Endothelial cell of umbilical vein (primary cell): ENCODE data around the gene TPRG1L. TPM values are rescaled to one million over a fixed set of nuclear protein-coding genes. Genes with fewer than 3 reads are reported as not detected.

Experiments
- BruUV-seq: library from RNA; stranded (reverse); fragments of 400-500 nt; replicated peaks from 2 replicates; lab custom pipeline; 2021; lab: Mats Ljungman, UMichigan
- CTCF ChIA-PET: fragments of 300-600, 350-600 bp; sonication (Branson Sonifier 250); formaldehyde crosslinking; loops from one replicate; lab custom pipeline; 2021; ENCODE audit warnings: antibody characterized with exemption, inconsistent platforms; lab: Charles Lee
- POLR2A ChIA-PET: fragments of 300-600, 350-600 bp; sonication (Branson Sonifier 250); formaldehyde crosslinking; loops from one replicate; lab custom pipeline; 2021; ENCODE audit warnings: antibody characterized with exemption, inconsistent platforms; lab: Charles Lee
- DNase-seq: peaks from one replicate; pipeline ENCODE4 v3.0.0-alpha.2; 2011; ENCODE audit warnings: low read depth, low spot score
- FAIRE-seq: peaks from 2 replicates; lab custom pipeline; 2011; peaks lifted over from hg19 to GRCh38; lab: Jason Lieb, UNC
- H2AFZ ChIP-seq: 2 replicates; pipeline ENCODE4 v1.6.0; 2012; ENCODE audit warnings: low read depth, low read length, control low read depth, inconsistent platforms
- H3K27ac ChIP-seq: 2 replicates; pipeline ENCODE4 v1.5.1; 2011; ENCODE audit warnings: low read depth, mild to moderate bottlenecking, control low read depth, low read length, moderate library complexity; ENCODE audit not compliant: insufficient read depth
- H3K27me3 ChIP-seq, 2 experiments: 2 replicates each; pipeline versions ENCODE4 v1.6.0 to v1.6.1; 2011; ENCODE audit warnings: low read length in 2 of 2, mixed read lengths in 1 of 2; ENCODE audit not compliant: control insufficient read depth in 2 of 2, insufficient read depth in 2 of 2
- H3K36me3 ChIP-seq, 2 experiments: 2 replicates in 1 of 2; 3 replicates in 1 of 2; pipeline ENCODE4 v1.5.1; 2011; ENCODE audit warnings: low read length in 2 of 2, mild to moderate bottlenecking in 1 of 2, moderate library complexity in 1 of 2; ENCODE audit not compliant: control insufficient read depth in 2 of 2, insufficient read depth in 2 of 2; ENCODE audit errors: extremely low read depth in 1 of 2
- H3K4me1 ChIP-seq: 3 replicates; pipeline ENCODE4 v1.5.1; 2011; ENCODE audit warnings: mild to moderate bottlenecking, low read length; ENCODE audit not compliant: control insufficient read depth, insufficient read depth; ENCODE audit errors: extremely low read depth
- H3K4me2 ChIP-seq: 2 replicates; pipeline ENCODE4 v1.6.1; 2011; ENCODE audit warnings: low read length, control low read depth, mixed read lengths; ENCODE audit not compliant: insufficient read depth
- H3K4me3 ChIP-seq, 3 experiments: fragments of 200-600 bp in 1 of 3; sonication (generic), shearing (Covaris generic) in 1 of 3; replicated peaks in 1 of 3; 2 replicates each; pipeline ENCODE4 v1.5.1; 2011 to 2016; ENCODE audit warnings: control low read depth in 3 of 3, low read length in 3 of 3, mild to moderate bottlenecking in 2 of 3, inconsistent platforms in 1 of 3, low read depth in 1 of 3, moderate library complexity in 1 of 3; ENCODE audit not compliant: insufficient read depth in 1 of 3
- H3K79me2 ChIP-seq: 2 replicates; pipeline ENCODE4 v1.6.0; 2012; ENCODE audit warnings: low read length, inconsistent platforms; ENCODE audit not compliant: control insufficient read depth, insufficient read depth
- H3K9ac ChIP-seq: replicated peaks from 2 replicates; pipeline ENCODE3; 2011; ENCODE audit warnings: low read length, control low read depth; ENCODE audit not compliant: insufficient read depth; ENCODE audit errors: extremely low read depth
- H3K9me1 ChIP-seq: replicated peaks from 3 replicates; pipeline ENCODE4 v1.6.0; 2011; ENCODE audit warnings: mild to moderate bottlenecking, low read length; ENCODE audit not compliant: control insufficient read depth, insufficient read depth; ENCODE audit errors: extremely low read depth
- H3K9me3 ChIP-seq: replicated peaks from 2 replicates; pipeline ENCODE4 v1.5.1; 2012; ENCODE audit warnings: low read length, inconsistent platforms; ENCODE audit not compliant: control insufficient read depth, insufficient read depth
- H4K20me1 ChIP-seq: replicated peaks from 2 replicates; pipeline ENCODE3; 2011; ENCODE audit warnings: mild to moderate bottlenecking, low read length; ENCODE audit not compliant: control insufficient read depth, insufficient read depth; ENCODE audit errors: extremely low read depth
- CTCF ChIP-seq, 2 donors: IDR thresholded peaks; 1 replicate in 1 of 2; 2 replicates in 1 of 2; pipeline ENCODE4 v1.5.1; 2011; ENCODE audit warnings: low read length in 2 of 2, mild to moderate bottlenecking in 2 of 2, moderate library complexity in 2 of 2, control low read depth in 1 of 2, inconsistent platforms in 1 of 2, low read depth in 1 of 2; ENCODE audit not compliant: insufficient read depth in 1 of 2; ENCODE audit errors: extremely low read depth in 1 of 2
- GATA2 ChIP-seq: IDR thresholded peaks from 2 replicates; pipeline ENCODE4 v1.7.0; 2011; ENCODE audit warnings: low read depth, mild to moderate bottlenecking, moderate library complexity, mixed read lengths, low read length; ENCODE audit not compliant: insufficient read length, insufficient read depth
- JUN ChIP-seq: IDR thresholded peaks from 2 replicates; pipeline ENCODE4 v1.6.1; 2011; ENCODE audit warnings: borderline replicate concordance, low read depth; ENCODE audit not compliant: insufficient read length, insufficient read depth
- MYC ChIP-seq: IDR thresholded peaks from one replicate; pipeline ENCODE4 v1.6.1; 2011; ENCODE audit warnings: mild to moderate bottlenecking, low read depth, low read length
- POLR2AphosphoS5 ChIP-seq: IDR thresholded peaks from 2 replicates; pipeline ENCODE4 v1.6.1; 2012; ENCODE audit warnings: low read depth, mild to moderate bottlenecking, control low read depth, low read length, moderate library complexity; ENCODE audit not compliant: insufficient read depth
- dilution Hi-C: fragments of 300-500 bp; cut with MboI; formaldehyde crosslinking; loops from one replicate; pipeline ENCODE4 v1.15.0; 2019; ENCODE audit warnings: low sequenced_read_pairs; ENCODE audit not compliant: extremely low pct_ligation_motif_present
- intact Hi-C: fragments of 100-400 bp; cut with micrococcal nuclease; formaldehyde crosslinking; loops from one replicate; pipeline ENCODE4 v1.10.0; 2022
- polyA plus RNA-seq, 4 experiments: library from polyadenylated mRNA; depleted of rRNA in 3 of 4; stranded (reverse) in 3 of 4; unstranded in 1 of 4; fragments of >200 nt; gene quantifications; 2 replicates each; pipeline versions ENCODE4 v1.2.1 to v1.2.3, GENCODE V29; 2011 to 2012; ENCODE audit warnings: missing spikeins in 1 of 4
- total RNA-seq: library from RNA; stranded (reverse); gene quantifications from 2 replicates; pipeline ENCODE4 v1.2.3, GENCODE V29; 2021

Gene TPRG1L
- total and polyA plus RNA-seq, 2 donors (not counting 3 experiments of a cell fraction or from before 2014, with no cell fraction given) = 52.3 to 53.8 TPM

GRCh38 chr1:3628445-3628844 lies 3.6 kb downstream of the TPRG1L start:
- Histone ChIP-seq H3K4me1 (peaks cover 13% of the 10 kb centered on the region), H2AFZ (no peak overlapping the region), H3K4me2 (no peak overlapping the region), H3K9me1 (no peaks in the 10 kb centered on the region), H3K9me3 (no peaks in the 10 kb centered on the region), H3K27ac (no peak overlapping the region), H3K9ac (no peak overlapping the region), H4K20me1 (no peaks in the 10 kb centered on the region), H3K27me3 (no peaks in the 10 kb centered on the region), H3K36me3 (peaks cover 0 to 33% of the 10 kb centered on the region in 2 experiments), H3K79me2 (no peaks in the 10 kb centered on the region), H3K4me3 (no peak overlapping the region)
- ChIA-PET CTCF (interaction anchor here (1.7 to 3.9 kb wide), 3 partner anchors 8 to 175 kb away, joined by 4 to 20 read pairs (median 12); no protein-coding TSS in a partner anchor), POLR2A (no interaction called here)
- FAIRE-seq = no peak
- dilution Hi-C loops = no loop called here
- BruUV-seq = no TSS peak
- TF ChIP-seq MYC (no peak), POLR2AphosphoS5 (no peak)
- intact Hi-C loops = loop anchor here (10.0 kb wide), 1 partner anchor 1224 kb away; no protein-coding TSS in a partner anchor
- no peak for DNase-seq

GRCh38 chr1:3629561-3630160 lies 4.8 kb downstream of the TPRG1L start:
- no peaks in the 10 kb centered on the region for H4K20me1 ChIP-seq
- dilution Hi-C loops = no loop called here
- H3K27me3 ChIP-seq = no peaks in the 10 kb centered on the region
- POLR2A ChIA-PET = no interaction called here
- no peak for TF ChIP-seq GATA2
- TF ChIP-seq CTCF (IDR thresholded peaks at IDR 0.05; ENCODE audit: extremely low read depth in 1 of 2, insufficient read depth in 1 of 2, low read depth in 1 of 2, low read length in 2 of 2) = no peak
- no peak for TF ChIP-seq JUN
- intact Hi-C loops = loop anchor here (10.0 kb wide), 1 partner anchor 1225 kb away; no protein-coding TSS in a partner anchor
- H3K4me2 ChIP-seq = no peak overlapping the region
- no peaks in the 10 kb centered on the region for H3K79me2 ChIP-seq
- FAIRE-seq (no peak), DNase-seq (no peak)
- no peak overlapping the region for H3K4me3 ChIP-seq
- H3K4me1 ChIP-seq = peaks cover 7% of the 10 kb centered on the region
- no peaks in the 10 kb centered on the region for H3K9me3 ChIP-seq
- BruUV-seq = TSS peak; percentile 23
- CTCF ChIA-PET = interaction anchor here (0.7 to 3.9 kb wide), 4 partner anchors 9 to 177 kb away, joined by 3 to 20 read pairs (median 8); no protein-coding TSS in a partner anchor
- H3K9me1 ChIP-seq = no peaks in the 10 kb centered on the region
- H3K27ac ChIP-seq = no peak overlapping the region
- H3K36me3 ChIP-seq = peaks cover 0 to 40% of the 10 kb centered on the region in 2 experiments
- H2AFZ ChIP-seq = no peak overlapping the region
- no peak overlapping the region for H3K9ac ChIP-seq
